HepG2 (cell line): ENCODE measurements around the gene CCDC181. TPM values are rescaled to one million over a fixed set of nuclear protein-coding genes. Genes with fewer than 3 reads are reported as not detected.
A peak's percentile ranks its signal among the peaks of the same experiment; 100 is the strongest.

Experiments
- ATF3 ChIP-seq: sonication (generic); formaldehyde crosslinking; IDR thresholded peaks from 2 replicates; pipeline ENCODE4 v1.4.0; 2020; ENCODE audit warnings: missing genetic modification reagents
- CBFB ChIP-seq: sonication (generic); formaldehyde crosslinking; IDR thresholded peaks from 2 replicates; pipeline ENCODE4 v1.4.0; 2020; ENCODE audit warnings: missing genetic modification reagents
- CBX5 ChIP-seq: sonication (generic); formaldehyde crosslinking; IDR thresholded peaks from 2 replicates; pipeline ENCODE4 v1.4.0; 2020; ENCODE audit warnings: missing genetic modification reagents, borderline replicate concordance
- CTCF ChIP-seq: sonication (generic); formaldehyde crosslinking; IDR thresholded peaks from 2 replicates; pipeline ENCODE4 v1.5.0; 2020; ENCODE audit warnings: mild to moderate bottlenecking, missing genetic modification reagents, moderate library complexity
- E2F5 ChIP-seq: sonication (generic); formaldehyde crosslinking; conservative IDR thresholded peaks from 2 replicates; pipeline ENCODE4 v1.4.0; 2020; ENCODE audit warnings: missing genetic modification reagents
- GATA4 ChIP-seq: sonication (generic); IDR thresholded peaks from 2 replicates; pipeline ENCODE4 v1.6.1; 2016; ENCODE audit warnings: antibody characterized with exemption, low read depth, borderline replicate concordance
- GPN1 ChIP-seq: sonication (generic); formaldehyde crosslinking; IDR thresholded peaks from 2 replicates; pipeline ENCODE4 v1.5.1; 2020; ENCODE audit warnings: missing genetic modification reagents, borderline replicate concordance
- KDM2A ChIP-seq: sonication (generic); formaldehyde crosslinking; IDR thresholded peaks from 2 replicates; pipeline ENCODE4 v1.4.0; 2020; ENCODE audit warnings: low read depth, missing genetic modification reagents, borderline replicate concordance
- KLF9 ChIP-seq: IDR thresholded peaks from 2 replicates; pipeline ENCODE4 v1.6.1; 2016; ENCODE audit warnings: low read depth
- MAZ ChIP-seq, 2 experiments: sonication (generic) in 1 of 2; formaldehyde crosslinking in 1 of 2; IDR thresholded peaks; 2 replicates each; pipeline versions ENCODE4 v1.5.0 to v1.6.1; 2012 to 2020; ENCODE audit warnings: low read depth in 2 of 2, mild to moderate bottlenecking in 2 of 2, borderline replicate concordance in 1 of 2, improper control_type of control experiment in 1 of 2, low read length in 1 of 2, missing genetic modification reagents in 1 of 2, moderate library complexity in 1 of 2
- MBD4 ChIP-seq: IDR thresholded peaks from 2 replicates; pipeline ENCODE4 v1.6.1; 2012; ENCODE audit warnings: low read length, inconsistent platforms, borderline replicate concordance
- SMC3 ChIP-seq: IDR thresholded peaks from 2 replicates; pipeline ENCODE4 v1.6.1; 2011; ENCODE audit warnings: low read length, improper control_type of control experiment
- SOX13 ChIP-seq, 3 experiments: fragments of 450-650 bp in 1 of 3; sonication (generic) in 1 of 3; formaldehyde crosslinking in 1 of 3; IDR thresholded peaks in 2 of 3; conservative IDR thresholded peaks in 1 of 3; 2 replicates each; pipeline versions ENCODE4 v1.5.0 to v1.6.1; 2016 to 2020; ENCODE audit warnings: antibody characterized with exemption in 1 of 3, mild to moderate bottlenecking in 1 of 3, missing compliant biosample characterization in 1 of 3, missing genetic modification reagents in 1 of 3, moderate library complexity in 1 of 3
- THYN1 ChIP-seq: sonication (generic); formaldehyde crosslinking; IDR thresholded peaks from 2 replicates; pipeline ENCODE4 v1.8.1; 2023; ENCODE audit warnings: low read depth, mild to moderate bottlenecking, moderate library complexity, missing genetic modification reagents, borderline replicate concordance
- ZBTB39 ChIP-seq: sonication (generic); formaldehyde crosslinking; IDR thresholded peaks from 2 replicates; pipeline ENCODE4 v1.5.0; 2020; ENCODE audit warnings: missing genetic modification reagents
- ZNF232 ChIP-seq: sonication (generic); formaldehyde crosslinking; IDR thresholded peaks from 2 replicates; pipeline ENCODE4 v1.4.0; 2020; ENCODE audit warnings: missing genetic modification reagents, borderline replicate concordance
- ZNF263 ChIP-seq: sonication (generic); formaldehyde crosslinking; IDR thresholded peaks from 2 replicates; pipeline ENCODE4 v1.4.0; 2020; ENCODE audit warnings: missing genetic modification reagents
- ZNF503 ChIP-seq: sonication (generic); formaldehyde crosslinking; IDR thresholded peaks from 2 replicates; pipeline ENCODE4 v1.4.0; 2020; ENCODE audit warnings: missing genetic modification reagents
- ZNF674 ChIP-seq: sonication (generic); formaldehyde crosslinking; IDR thresholded peaks from 2 replicates; pipeline ENCODE4 v1.5.0; 2020; ENCODE audit warnings: low read depth, mild to moderate bottlenecking, missing genetic modification reagents
- ZNF746 ChIP-seq: sonication (generic); formaldehyde crosslinking; IDR thresholded peaks from 2 replicates; pipeline ENCODE4 v1.8.0; 2022; ENCODE audit warnings: mild to moderate bottlenecking, missing genetic modification reagents
- ZNF772 ChIP-seq: sonication (generic); formaldehyde crosslinking; IDR thresholded peaks from 2 replicates; pipeline ENCODE4 v1.5.0; 2020; ENCODE audit warnings: mild to moderate bottlenecking, missing genetic modification reagents
- polyA plus RNA-seq, 8 experiments: library from polyadenylated mRNA; depleted of rRNA in 3 of 8; stranded (reverse) in 7 of 8; unstranded in 1 of 8; fragments of >200 nt; fragmentation: Illumina TruSeq in 4 of 8; extraction: Trizol in 4 of 8; gene quantifications; 2 replicates each; pipeline versions ENCODE4 v1.2.1 to v1.2.3, GENCODE V29; 2011 to 2016; ENCODE audit warnings: low read depth in 4 of 8, missing spikeins in 1 of 8, mixed read lengths in 1 of 8; ENCODE audit not compliant: insufficient read depth in 1 of 8
- total RNA-seq, 5 experiments: library from RNA; depleted of rRNA; stranded (reverse); fragments of >200 nt; fragmentation: Illumina TruSeq; extraction: Trizol; gene quantifications; 2 replicates each; pipeline ENCODE4 v1.2.3, GENCODE V29; 2016; ENCODE audit warnings: low read depth in 1 of 5

The CCDC181 gene
- total and polyA plus RNA-seq, 2 of the 13 experiments (the other 11 are each of a cell fraction or from before 2014, with no cell fraction given) = 0.07 TPM; not detected in 1

GRCh38 chr1:169466259-169467230 is 39.3 kb upstream of the CCDC181 start (continued):
- TF ChIP-seq ZNF503 (CRISPR knock-in tag) = no peak
- TF ChIP-seq SMC3 = peak; percentile 19; the same call in 1 of the 2 replicates
- no peak for TF ChIP-seq CBX5
- peak; percentile 43 for TF ChIP-seq CTCF (CRISPR knock-in tag)
- peak; percentile 39; the same call in 1 of the 2 replicates for TF ChIP-seq MBD4
- TF ChIP-seq CBFB (CRISPR knock-in tag) = no peak
- TF ChIP-seq ZNF232 (CRISPR knock-in tag) = no peak
- no peak for TF ChIP-seq KDM2A (CRISPR knock-in tag)
- no peak for TF ChIP-seq KLF9 (CRISPR knock-in tag)
- TF ChIP-seq ZBTB39 (CRISPR knock-in tag) = no peak
- no peak for TF ChIP-seq ZNF674
- no peak for TF ChIP-seq SOX13 (IDR thresholded peaks at IDR 0.05)
- no peak for TF ChIP-seq SOX13 (CRISPR knock-in tag; conservative IDR thresholded peaks at IDR 0.05 in 1 of 2, IDR thresholded peaks at IDR 0.05 in 1 of 2)
- TF ChIP-seq ZNF263 (CRISPR knock-in tag) = no peak
- no peak for TF ChIP-seq GPN1 (CRISPR knock-in tag)
- no peak for TF ChIP-seq ZNF772 (CRISPR knock-in tag)
- no peak for TF ChIP-seq THYN1 (CRISPR knock-in tag)
- no peak for TF ChIP-seq GATA4
- no peak for TF ChIP-seq ZNF746 (CRISPR knock-in tag)
- TF ChIP-seq ATF3 (CRISPR knock-in tag) = no peak
- TF ChIP-seq MAZ (IDR thresholded peaks at IDR 0.05; ENCODE audit: borderline replicate concordance, low read depth, low read length) = no peak
- TF ChIP-seq MAZ (CRISPR knock-in tag; IDR thresholded peaks at IDR 0.05; ENCODE audit: low read depth) = no peak
- TF ChIP-seq E2F5 (CRISPR knock-in tag) = no peak
